Gastroesophageal sphincter (tissue), 4 donors: ENCODE measurements around the gene NELFA. TPM values are rescaled to one million over a fixed set of nuclear protein-coding genes. Genes with fewer than 3 reads are reported as not detected.

Experiments
- ATAC-seq: fragments of 150-250 bp; one replicate; pipeline ENCODE4 v1.9.1; 2016; ENCODE audit warnings: mild to moderate bottlenecking, moderate library complexity
- H3K27ac ChIP-seq, 4 donors: fragments of 200-600 bp; sonication (generic) in 3 of 4; 1 replicate in 3 of 4; 2 replicates in 1 of 4; pipeline ENCODE4 v1.5.1; 2016 to 2019
- H3K27me3 ChIP-seq: fragments of 200-600 bp; sonication (generic); one replicate; pipeline ENCODE4 v1.5.1; 2019
- H3K36me3 ChIP-seq, 2 donors: fragments of 200-600 bp; sonication (generic); one replicate each; pipeline ENCODE4 v1.5.1; 2019; ENCODE audit warnings: control low read depth in 1 of 2
- H3K4me1 ChIP-seq, 3 donors: fragments of 200-600 bp; sonication (generic); 1 replicate in 2 of 3; 2 replicates in 1 of 3; pipeline ENCODE4 v1.5.1; 2016 to 2019; ENCODE audit warnings: control low read depth in 2 of 3
- H3K4me3 ChIP-seq, 2 donors: fragments of 200-600 bp; sonication (generic); one replicate each; pipeline ENCODE4 v1.5.1; 2019; ENCODE audit warnings: mild to moderate bottlenecking in 1 of 2, moderate library complexity in 1 of 2
- H3K9me3 ChIP-seq, 3 donors: fragments of 200-600 bp; sonication (generic); one replicate each; pipeline ENCODE4 v1.5.1; 2017 to 2019; ENCODE audit warnings: control low read depth in 2 of 3
- CTCF ChIP-seq, 4 experiments: fragments of 200-600 bp in 2 of 4; fragments of 450-650 bp in 2 of 4; sonication (generic) in 1 of 4; IDR thresholded peaks; one replicate each; pipeline ENCODE4 v1.5.1; 2017 to 2019; ENCODE audit warnings: antibody characterized with exemption in 4 of 4, mild to moderate bottlenecking in 2 of 4, moderate library complexity in 2 of 4
- EP300 ChIP-seq: sonication (generic); formaldehyde crosslinking; IDR thresholded peaks from one replicate; pipeline ENCODE4 v1.6.1; 2017; ENCODE audit warnings: antibody characterized with exemption, mild to moderate bottlenecking
- POLR2A ChIP-seq, 2 donors: fragments of 450-650 bp; IDR thresholded peaks; one replicate each; pipeline ENCODE4 v1.6.1; 2017; ENCODE audit warnings: antibody characterized with exemption in 2 of 2, mild to moderate bottlenecking in 2 of 2, moderate library complexity in 1 of 2
- POLR2AphosphoS5 ChIP-seq: sonication (generic); formaldehyde crosslinking; IDR thresholded peaks from one replicate; pipeline ENCODE4 v1.6.1; 2017; ENCODE audit warnings: antibody characterized with exemption
- WGBS, 2 donors: methylation state at CpG; one replicate each; pipeline ENCODE4 v1.1.5; 2018; ENCODE audit warnings: low coverage in 1 of 2; 5-methylcytosine and 5-hydroxymethylcytosine counted together
- total RNA-seq, 4 donors: library from RNA; depleted of rRNA; stranded (reverse); fragments of >200 nt; gene quantifications; one replicate each; pipeline ENCODE4 v1.1.0, GENCODE V29; 2016

NELFA gene
- total RNA-seq, 4 donors from 2014 or later, result 14.5 to 19.4 (median 17.5) TPM

DNA sequence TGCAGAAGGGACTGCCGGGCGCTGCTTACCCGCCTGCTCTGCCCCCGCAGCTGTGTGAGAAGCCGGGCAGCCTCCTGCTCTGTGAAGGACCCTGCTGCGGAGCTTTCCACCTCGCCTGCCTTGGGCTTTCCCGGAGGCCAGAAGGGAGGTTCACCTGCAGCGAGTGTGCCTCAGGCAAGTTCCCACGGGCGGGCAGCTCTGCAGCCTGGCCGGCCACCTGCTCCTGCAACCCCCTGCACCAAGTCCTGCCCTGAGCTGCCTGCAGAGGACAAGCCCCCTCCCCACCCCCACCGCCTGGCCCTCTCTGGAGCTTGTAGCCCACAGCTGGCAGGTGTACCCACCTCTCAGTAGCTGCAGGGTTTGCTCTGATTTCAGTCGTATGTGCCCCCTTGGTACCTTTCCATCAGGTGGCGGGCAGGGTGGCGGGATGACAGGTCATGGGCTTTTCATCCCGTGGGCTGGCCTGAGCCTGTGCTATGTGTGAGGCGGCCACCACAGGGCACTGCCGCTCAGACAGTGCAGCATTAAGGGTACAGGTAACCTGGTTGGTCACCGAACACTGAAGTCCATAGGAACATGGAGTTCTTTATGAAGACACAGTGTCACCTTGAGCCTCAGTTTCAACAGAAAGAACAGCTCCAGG is 56.6 kb downstream of the NELFA start:
- Histone ChIP-seq H3K9me3 (no peaks in the 10 kb centered on the region), H3K27ac (no peak overlapping the region), H3K4me1 (no peaks in the 10 kb centered on the region), H3K4me3 (no peak overlapping the region), H3K36me3 (peaks cover 0 to 77% of the 10 kb centered on the region in 2 donors), H3K27me3 (no peaks in the 10 kb centered on the region)
- TF ChIP-seq POLR2AphosphoS5 (no peak), POLR2A (IDR thresholded peaks at IDR 0.05) (no peak), CTCF (IDR thresholded peaks at IDR 0.05) (no peak), EP300 (no peak)
- WGBS, 2 donors, result 92 to 93% methylated on average over 9 to 11 of the region's 20 CpGs
- no peak for ATAC-seq

GRCh38 chr4:1950369-1950768 is 58.4 kb downstream of the NELFA start:
- TF ChIP-seq CTCF (IDR thresholded peaks at IDR 0.05), result no peak
- no peak for TF ChIP-seq POLR2AphosphoS5
- TF ChIP-seq POLR2A (IDR thresholded peaks at IDR 0.05), result no peak
- no peak for TF ChIP-seq EP300
- no peak overlapping the region for H3K4me3 ChIP-seq
- peaks cover 0 to 68% of the 10 kb centered on the region in 2 donors for H3K36me3 ChIP-seq
- ATAC-seq, result no peak
- WGBS, 2 donors, result 81 to 89% methylated on average over 2 to 10 of the region's 10 CpGs
- H3K4me1 ChIP-seq, result peaks cover 0 to 2% (median 0%) of the 10 kb centered on the region in 3 donors
- no peak overlapping the region for H3K27ac ChIP-seq
- H3K27me3 ChIP-seq, result no peaks in the 10 kb centered on the region
- no peaks in the 10 kb centered on the region for H3K9me3 ChIP-seq

DNA sequence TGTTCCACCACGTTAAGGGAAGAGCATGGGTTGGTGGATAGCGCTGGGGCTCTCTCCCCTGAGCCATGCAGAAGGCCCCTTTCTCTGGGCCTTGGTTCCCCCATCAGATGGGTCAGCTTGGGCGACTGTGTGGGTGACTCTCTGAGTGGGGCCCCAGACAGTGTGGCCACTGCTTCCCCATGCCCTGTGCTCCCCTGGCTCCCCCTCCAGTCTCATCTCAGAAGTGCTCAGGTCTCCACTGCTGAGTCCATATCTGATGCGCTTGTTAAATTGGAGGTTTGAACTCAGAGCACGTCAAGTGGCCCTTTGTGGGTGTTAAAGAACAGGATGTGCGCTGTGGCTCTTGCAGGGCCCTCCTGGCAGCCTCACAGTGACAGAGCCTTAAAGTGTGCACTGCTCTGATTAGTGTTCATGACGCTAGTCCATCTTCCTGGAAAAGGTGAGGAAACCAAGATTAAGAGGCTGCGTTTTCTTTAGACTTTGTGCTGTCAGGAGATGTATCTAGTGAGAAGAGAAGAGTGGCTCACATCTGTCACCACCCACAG is 59.8 kb downstream of the NELFA start:
- peaks cover 0 to 8% (median 0%) of the 10 kb centered on the region in 3 donors for H3K4me1 ChIP-seq
- no peak overlapping the region for H3K4me3 ChIP-seq
- no peak for TF ChIP-seq CTCF (IDR thresholded peaks at IDR 0.05)
- TF ChIP-seq POLR2A (IDR thresholded peaks at IDR 0.05), result no peak
- TF ChIP-seq EP300, result no peak
- TF ChIP-seq POLR2AphosphoS5, result no peak
- H3K36me3 ChIP-seq, result peaks cover 0 to 54% of the 10 kb centered on the region in 2 donors
- H3K27ac ChIP-seq, result no peak overlapping the region
- ATAC-seq, result no peak
- 89 to 97% methylated on average over 5 to 6 of the region's 8 CpGs for WGBS, 2 donors
- H3K9me3 ChIP-seq, result no peaks in the 10 kb centered on the region
- no peaks in the 10 kb centered on the region for H3K27me3 ChIP-seq

DNA sequence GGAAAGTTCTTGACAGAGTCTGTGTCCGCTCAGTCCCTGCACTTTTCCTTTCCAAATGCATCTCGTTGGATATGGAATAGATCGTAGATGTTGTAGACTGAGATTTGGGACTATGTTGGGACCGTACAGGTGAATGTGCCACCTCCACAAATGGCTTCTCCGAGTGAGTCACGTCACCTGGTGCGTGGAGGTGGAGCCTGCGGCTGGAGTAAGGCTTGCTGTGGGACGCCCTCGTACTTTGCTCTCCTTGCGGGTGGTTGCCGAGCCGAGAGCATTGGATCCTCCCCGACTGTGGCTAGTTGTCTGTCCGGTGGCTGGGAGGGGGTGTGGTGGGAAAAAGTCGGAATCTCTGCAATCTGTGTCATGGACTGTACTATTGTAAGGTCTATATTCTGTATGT is 60.5 kb downstream of the NELFA start:
- no peaks in the 10 kb centered on the region for H3K27me3 ChIP-seq
- H3K27ac ChIP-seq, result no peak overlapping the region
- TF ChIP-seq POLR2A (IDR thresholded peaks at IDR 0.05) (no peak), CTCF (IDR thresholded peaks at IDR 0.05) (no peak), POLR2AphosphoS5 (no peak), EP300 (no peak)
- no peaks in the 10 kb centered on the region for H3K9me3 ChIP-seq
- 84 to 86% methylated on average over 2 to 11 of the region's 16 CpGs for WGBS, 2 donors
- no peak overlapping the region for H3K4me3 ChIP-seq
- H3K36me3 ChIP-seq, result peaks cover 0 to 54% of the 10 kb centered on the region in 2 donors
- ATAC-seq, result no peak
- peaks cover 0 to 8% (median 0%) of the 10 kb centered on the region in 3 donors for H3K4me1 ChIP-seq

- Histone ChIP-seq H3K36me3 (peaks cover 0 to 54% of the 10 kb centered on the region in 2 donors), H3K27ac (no peak overlapping the region), H3K4me3 (no peak overlapping the region), H3K27me3 (no peaks in the 10 kb centered on the region), H3K4me1 (peaks cover 0 to 8% (median 0%) of the 10 kb centered on the region in 3 donors), H3K9me3 (no peaks in the 10 kb centered on the region)
- ATAC-seq, result no peak
- no peak for TF ChIP-seq POLR2A (IDR thresholded peaks at IDR 0.05)
- no peak for TF ChIP-seq CTCF (IDR thresholded peaks at IDR 0.05)
- no peak for TF ChIP-seq POLR2AphosphoS5
- no peak for TF ChIP-seq EP300
- WGBS, 2 donors, result 95 to 100% methylated on average over 1 of the region's 1 CpG
Measured at GRCh38 chr4:1945912-1946311, 62.9 kb downstream of the NELFA start.
